ENCODE results near the gene TRIO.

Gene TRIO

DNA sequence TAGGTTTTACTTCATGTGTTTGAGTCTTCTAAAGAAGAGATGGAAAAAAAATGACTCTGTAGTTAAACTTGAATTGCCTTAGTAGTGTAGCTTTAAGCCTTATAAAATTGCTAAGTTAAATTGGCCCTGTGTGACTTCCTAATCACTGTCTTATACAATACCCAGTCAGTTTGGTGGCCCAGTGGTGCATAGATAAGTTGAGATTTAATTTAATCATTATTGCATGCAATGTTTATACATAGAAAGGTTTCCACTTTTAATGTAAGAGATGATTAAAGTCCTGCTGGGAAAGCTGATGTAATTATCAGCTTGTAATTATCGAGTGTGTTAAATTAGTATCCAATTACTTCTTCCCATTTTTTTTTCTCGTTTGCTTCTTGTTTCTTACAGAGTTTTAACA lies 187.1 kb downstream of the TRIO start:
- DNase-seq (ENCODE audit: low read depth): no peak

DNA sequence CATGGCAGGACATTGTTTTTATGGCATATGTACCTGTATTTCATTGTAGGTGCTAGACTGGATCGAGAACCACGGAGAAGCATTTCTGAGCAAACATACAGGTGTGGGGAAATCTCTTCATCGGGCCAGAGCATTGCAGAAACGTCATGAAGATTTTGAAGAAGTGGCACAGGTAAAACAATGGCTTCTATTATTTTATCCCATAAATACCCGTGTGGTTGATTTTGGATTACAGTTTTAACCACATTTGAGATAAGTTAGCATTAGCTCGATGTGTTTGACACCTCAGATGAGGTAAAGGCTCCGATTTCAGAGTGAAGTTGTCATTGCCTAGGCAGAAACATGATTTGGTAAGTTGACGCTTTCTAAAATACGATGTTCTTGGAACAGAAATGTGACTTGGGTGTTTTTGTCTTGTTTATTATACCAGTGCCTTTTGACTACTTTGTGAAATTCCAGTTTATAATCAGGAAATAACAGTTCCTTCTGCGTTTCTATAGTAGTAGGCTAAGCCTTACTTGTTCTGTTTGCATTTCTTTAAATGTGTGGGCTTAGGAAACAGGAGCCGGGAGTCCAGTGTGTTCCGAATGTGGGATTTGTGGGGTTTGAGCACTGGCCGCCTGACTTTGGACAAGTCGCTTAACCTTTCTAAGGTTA lies 187.7 kb downstream of the TRIO start:
- DNase-seq (ENCODE audit: low read depth): no peak

DNA sequence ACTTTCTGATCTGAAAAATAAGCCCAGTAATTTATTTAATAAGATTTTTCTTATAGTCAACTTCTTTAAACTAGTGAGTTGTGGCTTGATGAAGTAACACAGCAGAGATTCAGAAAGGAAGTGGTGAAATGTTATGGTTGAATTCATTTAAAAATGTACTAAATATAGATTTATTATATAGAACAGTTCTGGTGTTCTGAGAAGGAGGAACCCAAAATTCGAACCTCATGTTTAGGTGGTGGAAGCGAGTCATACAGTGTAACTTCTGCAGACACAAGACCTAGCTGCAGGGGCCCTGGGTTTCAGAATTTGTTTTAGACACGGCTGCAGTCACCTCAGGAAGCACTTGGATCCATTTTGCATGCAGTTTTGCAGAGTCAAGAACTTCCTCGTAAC lies 188.2 kb downstream of the TRIO start:
- no peak for DNase-seq (ENCODE audit: low read depth)

DNA sequence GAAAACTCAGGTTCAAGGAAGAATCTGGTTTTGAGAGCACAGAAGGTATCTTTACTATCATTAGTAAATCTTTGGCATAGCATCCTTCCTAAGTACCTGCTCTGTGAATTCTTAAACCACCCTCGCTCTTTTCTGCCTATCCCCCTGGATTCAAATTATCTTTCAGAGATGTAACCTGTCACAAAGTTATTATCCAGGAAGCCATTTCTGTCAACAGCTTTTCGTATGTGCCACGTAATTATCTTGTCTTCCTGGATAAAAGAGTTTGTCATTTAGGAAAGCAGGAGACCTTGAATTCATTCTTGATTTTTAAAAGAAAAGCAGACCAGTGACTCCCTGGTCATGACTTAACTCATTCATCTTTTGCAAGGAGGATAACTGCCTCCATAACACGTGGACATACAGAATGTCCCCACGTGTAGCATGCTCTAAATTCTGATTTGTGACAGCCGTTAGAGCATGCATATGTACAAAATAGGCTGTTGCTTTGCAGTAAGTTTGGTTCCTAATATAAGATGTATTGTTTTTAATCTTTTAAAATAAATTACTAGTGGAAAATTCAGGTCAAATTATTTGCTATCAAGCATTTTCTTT lies 189.0 kb downstream of the TRIO start:
- DNase-seq (ENCODE audit: low read depth): no peak

DNA sequence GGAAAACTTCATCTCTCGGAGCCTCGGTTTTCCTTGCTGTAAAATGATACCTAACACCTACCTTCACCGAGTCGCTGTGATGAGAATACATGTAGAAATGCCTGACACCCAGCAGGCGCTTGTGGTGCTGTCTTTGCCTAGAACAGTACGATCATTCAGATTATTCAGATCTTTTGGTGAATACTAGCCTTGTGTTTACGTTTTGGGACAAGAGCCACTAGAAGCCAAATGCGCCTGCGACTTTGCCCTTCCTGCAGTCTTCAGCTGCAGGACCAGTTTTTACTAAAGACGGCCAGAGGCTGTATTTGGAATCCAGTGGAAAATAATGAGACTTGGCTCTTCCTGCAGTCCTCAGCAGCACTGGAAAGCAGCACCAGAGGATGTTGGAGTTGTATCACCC lies 189.6 kb downstream of the TRIO start:
- DNase-seq (ENCODE audit: low read depth): no peak

DNA sequence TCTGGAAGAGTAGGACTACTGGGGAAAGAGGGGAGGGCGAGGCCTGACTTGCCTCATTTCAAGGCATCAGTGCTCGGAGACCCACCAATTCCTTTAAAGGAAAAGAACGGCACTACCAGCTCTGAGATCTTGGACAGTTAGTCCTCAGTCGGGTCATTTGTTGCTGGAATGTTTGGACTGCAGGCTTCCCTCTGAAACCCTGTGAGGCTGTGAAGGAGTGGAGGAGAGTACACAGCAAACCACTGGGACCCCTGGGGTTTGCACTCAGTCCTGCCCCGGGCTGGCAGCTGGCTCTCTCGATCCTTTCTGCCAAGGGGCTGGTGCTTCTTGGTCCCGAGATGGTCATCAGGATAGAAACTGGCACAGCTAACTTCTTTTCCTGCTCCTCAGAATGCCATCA lies 194.5 kb downstream of the TRIO start:
- no peak for DNase-seq (ENCODE audit: low read depth)

DNA sequence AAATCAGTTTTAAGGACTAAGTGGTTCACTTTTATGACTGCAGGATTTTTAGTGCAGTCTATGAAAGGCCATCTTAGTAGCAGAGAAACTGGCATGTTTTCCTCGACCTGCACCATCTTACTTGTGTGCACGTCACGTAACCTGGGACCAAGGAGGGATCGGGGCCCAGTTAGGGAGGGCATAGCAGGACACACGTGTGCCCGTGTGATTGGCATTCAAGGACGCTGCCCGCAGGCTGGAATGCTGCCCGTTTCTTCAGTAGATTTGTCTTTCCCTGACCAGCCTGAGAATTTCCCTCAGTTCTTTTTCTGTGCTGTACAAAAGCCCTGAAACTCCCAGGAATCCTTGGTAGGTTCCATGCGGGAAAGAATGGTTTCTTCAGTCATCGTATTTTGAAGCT lies 196.3 kb downstream of the TRIO start:
- no peak for DNase-seq (ENCODE audit: low read depth)

DNA sequence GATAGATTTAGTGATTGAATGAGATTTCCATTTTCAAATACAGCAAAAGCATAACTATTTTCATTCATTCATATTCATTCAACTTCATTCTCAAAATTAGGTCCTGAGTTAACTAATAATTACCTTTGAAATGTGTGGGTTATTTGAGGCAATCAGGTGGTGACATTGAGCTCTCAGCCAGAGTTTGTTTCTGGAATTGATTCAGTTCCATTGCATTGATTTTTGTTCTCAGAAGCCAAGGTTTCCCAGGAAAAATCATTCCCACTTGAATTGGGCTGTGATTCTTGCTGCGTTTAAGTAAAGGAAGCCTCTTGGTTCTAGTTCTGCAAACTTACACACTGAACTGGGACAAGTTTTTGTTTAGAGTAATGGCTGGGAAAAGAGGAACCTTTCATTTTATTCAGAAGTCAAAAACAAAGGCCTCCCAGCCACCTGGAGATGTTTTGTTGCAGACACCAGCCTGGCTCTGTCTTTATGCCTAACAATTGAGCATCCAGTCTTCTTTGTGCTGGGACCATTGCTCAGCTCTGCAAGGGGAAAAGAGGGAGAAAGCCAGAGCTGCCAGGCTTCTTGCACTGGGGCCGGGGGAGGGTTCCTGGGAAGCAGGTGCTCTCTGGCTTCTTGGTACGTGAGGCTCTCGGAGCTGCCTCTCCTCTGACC lies 198.6 kb downstream of the TRIO start:
- no peak for DNase-seq (ENCODE audit: low read depth)

DNA sequence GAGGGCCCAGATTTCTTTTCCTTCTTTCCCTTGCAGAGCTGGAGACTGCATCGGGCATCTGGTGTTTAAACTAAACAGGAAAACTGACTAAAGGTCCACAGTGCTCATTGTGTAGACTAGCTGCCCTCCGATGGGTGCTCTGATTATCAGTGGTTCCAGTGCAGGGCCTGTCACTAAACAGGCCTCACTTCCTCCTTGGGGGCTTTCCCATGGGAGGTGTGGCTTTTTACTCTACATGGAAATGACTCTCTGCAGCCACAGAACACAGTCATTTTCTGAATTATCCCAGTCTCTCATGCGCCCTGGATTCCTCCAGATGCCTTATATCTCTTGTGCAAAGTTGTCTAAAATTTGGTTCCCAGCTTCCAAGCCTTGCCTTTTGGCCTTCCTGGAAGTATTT lies 199.2 kb downstream of the TRIO start:
- DNase-seq (ENCODE audit: low read depth): no peak

DNA sequence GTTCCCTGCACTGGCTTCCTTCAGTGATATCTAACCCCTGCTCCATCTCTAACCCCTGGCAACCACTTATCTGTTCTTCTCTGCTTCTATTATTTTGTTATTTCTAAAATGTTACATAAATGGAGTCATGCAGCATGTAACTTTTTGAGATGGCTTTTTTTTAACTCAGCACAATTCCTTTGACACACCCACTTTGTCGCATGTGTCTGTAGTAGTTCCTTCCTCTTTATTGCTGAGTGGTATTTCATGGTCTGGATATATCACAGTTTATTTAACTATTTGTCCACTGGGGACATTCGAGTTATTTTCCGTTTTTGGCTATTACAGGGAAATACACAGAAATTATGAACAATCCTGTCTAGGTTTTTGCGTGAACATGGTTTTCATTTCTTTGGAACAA lies 200.2 kb downstream of the TRIO start:
- DNase-seq (ENCODE audit: low read depth): no peak

DNA sequence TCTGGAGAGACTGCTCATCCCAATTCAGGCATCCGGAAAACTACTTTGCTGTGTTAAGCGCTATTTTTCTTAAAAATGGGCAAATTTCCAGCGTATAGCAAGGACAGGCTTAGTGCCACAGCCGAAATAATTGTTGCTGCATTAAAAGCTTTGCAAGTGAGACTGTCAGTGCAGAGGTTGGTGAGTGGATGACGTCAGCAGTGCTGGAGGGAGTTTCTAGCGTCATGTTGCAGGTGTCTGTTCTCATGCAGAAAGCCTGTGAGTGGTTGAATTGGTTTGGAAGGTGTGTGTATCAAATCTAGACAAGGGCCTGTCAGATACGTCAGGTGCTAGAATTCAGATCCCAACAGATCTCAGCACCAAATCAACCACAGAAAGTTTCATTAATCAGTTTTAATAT lies 204.4 kb downstream of the TRIO start:
- DNase-seq (ENCODE audit: low read depth): no peak

DNA sequence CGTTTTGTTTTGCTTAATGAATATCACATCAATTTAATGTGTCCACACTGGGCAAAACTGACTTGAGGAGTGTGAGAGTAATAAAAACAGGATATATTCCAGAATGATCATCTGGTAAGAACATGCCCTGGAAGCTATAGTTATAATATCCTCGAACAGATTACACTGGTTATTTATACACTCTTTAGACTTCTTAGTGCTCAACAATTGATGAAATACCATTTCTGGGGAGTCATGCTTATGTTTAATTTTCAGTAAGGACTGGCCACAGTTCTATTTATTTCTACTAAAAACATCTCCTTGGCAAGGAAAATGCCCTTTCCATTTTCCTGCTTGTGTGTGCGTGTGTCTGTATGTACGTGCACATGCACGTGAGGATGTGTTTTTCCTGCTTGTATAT lies 205.0 kb downstream of the TRIO start:
- DNase-seq (ENCODE audit: low read depth): no peak

DNA sequence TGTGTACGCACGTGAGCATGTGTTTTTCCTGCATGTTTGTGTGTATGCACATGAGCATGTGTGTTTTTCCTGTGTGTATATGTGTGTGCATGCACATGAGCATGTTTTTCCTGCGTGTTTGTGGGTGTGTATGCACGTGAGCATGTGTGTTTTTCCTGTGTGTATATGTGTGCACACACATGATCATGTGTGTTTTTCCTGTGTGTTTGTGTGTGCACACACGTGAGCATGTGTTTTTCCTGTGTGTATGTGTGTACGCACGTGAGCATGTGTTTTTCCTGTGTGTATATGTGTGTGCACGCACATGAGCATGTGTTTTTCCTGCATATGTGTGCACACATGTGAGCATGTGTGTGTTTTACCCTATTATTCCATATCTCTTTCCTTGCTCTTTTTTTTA lies 205.9 kb downstream of the TRIO start:
- DNase-seq (ENCODE audit: low read depth): no peak

DNA sequence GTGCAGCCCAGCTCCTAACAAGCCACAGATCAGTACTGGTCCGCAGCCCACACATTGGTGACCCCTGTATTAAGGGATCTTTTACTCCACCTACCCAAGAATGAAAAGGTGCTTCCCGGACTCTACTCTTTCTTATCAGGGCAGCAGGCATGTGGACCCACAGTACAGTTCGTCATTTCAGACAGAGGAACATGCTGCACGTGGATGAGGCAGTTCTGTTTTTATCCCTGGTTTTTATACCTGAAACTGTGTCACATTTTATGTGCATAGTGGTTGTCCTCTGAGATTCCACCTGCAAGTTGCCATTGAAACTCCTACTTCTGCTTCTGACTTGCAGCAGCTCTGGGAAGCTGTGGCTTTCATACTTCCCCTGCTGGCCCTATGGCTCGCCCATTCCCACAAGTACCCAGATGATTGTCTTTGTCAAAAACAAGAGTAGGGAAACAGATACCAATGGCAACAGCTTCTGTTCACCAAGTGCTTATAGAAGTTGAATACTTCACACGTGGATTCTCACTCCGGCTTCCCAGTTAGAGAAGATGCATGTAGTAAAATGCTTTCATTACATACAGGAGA lies 208.0 kb downstream of the TRIO start:
- DNase-seq (ENCODE audit: low read depth): no peak

DNA sequence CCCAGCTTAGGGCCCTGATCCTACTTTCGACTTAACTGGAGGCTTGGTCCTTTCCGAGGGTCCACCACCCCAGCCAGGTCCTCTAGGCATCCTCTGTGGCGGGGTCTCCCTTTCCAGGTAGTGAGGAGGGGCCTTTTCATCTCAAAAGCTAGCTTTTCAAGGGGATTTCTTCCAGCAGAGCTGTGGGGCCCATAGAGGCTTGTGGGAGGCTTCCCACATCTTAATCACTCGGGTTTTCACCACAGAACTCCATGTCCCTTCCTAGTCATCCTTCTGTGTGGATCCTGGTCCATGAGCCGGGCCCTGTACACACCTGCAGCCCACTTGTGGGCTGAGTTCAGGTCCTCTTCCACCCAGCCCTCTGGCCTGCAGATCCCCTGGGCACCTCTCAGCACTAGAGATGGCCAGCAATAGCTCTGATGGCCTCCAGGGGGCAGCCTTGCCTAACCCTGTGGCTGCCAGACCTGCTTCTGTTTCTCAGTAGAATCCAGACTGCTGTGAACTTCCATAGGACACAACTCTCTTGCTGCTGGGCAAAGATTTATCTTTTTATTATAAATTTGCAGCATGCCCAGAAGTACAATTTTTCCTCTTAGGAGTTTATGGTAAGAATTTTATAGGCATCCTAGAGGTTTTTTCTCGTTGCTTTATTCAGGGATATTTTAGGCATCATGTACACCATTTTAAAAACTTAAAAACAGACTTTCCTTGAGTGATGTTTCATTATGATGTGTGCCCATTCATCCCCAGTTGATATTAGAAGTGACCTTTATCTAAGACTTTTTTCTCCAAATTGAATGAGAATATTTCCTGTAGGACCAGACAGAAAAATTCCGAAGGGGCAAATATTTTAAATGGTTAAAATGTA lies 208.9 kb downstream of the TRIO start:
- DNase-seq (ENCODE audit: low read depth): peak; percentile 30

DNA sequence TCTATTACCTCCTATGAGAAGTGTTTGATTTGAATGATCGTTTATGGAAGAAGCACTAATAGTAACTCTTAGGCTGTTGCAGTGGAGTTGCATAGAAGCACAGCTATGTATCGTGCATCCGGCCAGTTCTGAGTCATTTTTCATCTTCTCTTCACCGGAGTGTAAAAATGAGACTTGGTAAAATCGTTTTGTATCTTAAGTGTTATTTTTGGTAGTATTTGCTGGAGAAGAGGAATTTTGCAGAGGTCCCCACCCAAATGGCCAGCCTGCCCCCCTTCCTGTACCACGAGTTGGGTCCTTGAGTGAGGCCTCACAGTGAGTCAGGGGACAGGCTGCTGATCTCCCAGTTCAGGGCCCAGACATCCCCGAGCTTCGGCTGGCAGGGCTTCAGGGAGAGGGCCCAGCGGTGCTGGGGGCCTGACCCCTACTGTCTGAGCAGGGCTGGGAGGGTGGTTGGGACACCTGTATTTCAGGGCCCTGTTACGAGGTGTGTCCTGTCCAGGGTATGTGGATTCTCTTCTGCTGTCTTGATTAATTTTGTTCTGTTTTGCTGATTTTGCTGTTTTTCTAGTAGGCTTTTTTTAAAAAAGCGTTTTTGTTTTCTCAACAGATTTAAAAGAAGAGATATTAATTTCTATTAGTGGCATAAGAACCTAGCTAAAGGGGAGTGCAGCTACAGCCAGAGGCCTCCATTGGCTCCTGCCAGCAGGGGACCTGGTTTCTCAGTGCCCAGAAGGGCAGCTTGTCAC lies 210.8 kb downstream of the TRIO start:
- no peak for DNase-seq (ENCODE audit: low read depth)

DNA sequence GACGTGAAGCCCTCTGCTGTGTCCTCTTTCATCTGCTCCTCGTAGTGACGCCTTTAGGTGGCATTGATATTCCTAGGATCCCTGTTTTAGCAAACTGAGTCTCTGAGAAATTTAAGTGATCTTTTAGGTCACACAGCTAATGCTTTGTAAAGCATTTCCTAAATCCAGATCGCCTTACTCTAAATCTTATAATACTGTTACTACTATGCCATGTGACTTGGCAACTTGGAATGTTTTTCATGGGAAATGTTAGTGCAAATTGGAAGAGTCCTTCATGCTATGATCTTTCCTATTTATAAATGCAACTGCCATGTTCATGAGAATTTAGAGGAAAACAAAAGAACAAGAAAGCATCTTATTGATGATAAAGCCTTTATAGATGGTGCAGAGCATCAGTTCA lies 212.2 kb downstream of the TRIO start:
- DNase-seq (ENCODE audit: low read depth): no peak

DNA sequence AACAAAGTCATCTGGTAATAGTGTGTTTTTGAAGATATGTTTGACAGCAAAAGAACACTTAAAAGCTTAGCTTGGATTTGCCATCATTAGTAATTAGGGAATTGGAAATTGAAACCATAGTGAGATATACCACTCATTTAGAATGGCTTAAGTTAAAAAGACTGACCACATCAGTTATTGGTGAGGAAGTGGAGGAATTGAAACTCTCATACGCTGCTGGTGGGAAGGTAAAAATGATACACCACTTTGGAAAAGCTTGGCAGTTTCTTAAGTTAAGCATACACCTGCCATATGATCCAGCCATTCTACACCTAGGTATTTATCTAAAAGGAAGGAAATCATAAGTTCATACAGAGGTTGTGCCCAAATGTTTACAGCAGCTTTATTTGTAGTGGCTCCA lies 213.2 kb downstream of the TRIO start:
- DNase-seq (ENCODE audit: low read depth): no peak

DNA sequence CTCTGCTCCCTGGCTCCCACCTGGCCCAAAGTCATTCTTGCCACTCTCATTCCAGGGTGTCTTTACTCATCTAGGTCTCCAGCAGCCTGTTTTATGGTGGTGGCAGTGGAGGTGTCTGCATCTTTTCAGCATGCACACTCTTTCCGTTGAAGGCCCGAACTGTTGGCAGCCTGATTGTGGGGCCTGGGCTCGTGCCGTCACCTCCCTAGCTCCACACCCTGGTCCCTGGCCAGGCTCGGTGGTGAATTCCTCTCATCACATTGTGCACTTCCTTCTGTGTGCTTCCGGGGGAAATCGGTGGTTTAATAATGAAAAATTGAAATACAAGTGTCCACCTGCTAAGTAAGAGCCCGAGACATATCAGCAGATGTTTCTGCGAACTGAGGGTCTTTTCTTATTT lies 214.3 kb downstream of the TRIO start:
- no peak for DNase-seq (ENCODE audit: low read depth)

DNA sequence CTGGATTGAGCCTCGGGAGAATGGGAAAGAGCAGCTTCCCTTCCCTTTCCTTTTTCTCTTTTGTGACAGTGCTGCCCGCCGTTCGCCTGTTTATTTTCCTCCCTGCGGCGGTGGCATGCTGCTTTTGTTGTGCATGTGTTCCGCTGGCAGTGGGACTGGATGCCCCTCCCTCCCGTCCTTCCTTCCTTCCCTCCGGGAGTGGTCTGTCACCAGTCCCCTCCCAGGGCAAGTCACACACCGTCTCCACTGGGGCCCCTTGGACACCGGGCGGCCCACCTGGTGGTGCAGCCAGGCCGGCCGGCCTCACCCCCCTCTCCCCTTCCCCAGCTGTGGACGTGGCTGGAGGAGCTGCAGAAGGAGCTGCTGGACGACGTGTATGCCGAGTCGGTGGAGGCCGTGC lies 214.7 kb downstream of the TRIO start:
- DNase-seq (ENCODE audit: low read depth): no peak

DNA sequence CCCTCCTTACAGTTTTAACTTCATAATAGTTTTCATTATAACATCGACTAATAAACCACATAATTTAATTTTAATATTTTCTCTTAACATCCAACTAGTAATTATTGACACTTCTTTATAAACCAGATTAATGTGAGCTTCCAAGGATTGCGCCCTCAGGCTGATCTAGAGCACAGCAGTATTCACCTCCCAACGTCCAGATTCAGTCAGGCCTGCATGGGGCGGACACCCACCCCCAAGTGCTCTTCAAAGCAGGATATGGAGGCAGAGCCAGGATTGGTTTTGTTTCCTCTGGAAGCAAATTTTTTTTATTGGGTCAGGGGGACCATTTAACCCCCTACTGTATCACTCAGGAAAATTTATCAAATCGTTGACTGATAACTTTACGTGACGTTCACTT lies 215.4 kb downstream of the TRIO start:
- no peak for DNase-seq (ENCODE audit: low read depth)
